ENCODE data around the gene HYAL1. TPM values are rescaled to one million over a fixed set of nuclear protein-coding genes. Genes with fewer than 3 reads are reported as not detected.
A peak's percentile ranks its signal among the peaks of the same experiment; 100 is the strongest.

HYAL1 gene
- total and polyA plus RNA-seq, 2 experiments from 2014 or later, result 3.3 to 5.0 TPM

DNA sequence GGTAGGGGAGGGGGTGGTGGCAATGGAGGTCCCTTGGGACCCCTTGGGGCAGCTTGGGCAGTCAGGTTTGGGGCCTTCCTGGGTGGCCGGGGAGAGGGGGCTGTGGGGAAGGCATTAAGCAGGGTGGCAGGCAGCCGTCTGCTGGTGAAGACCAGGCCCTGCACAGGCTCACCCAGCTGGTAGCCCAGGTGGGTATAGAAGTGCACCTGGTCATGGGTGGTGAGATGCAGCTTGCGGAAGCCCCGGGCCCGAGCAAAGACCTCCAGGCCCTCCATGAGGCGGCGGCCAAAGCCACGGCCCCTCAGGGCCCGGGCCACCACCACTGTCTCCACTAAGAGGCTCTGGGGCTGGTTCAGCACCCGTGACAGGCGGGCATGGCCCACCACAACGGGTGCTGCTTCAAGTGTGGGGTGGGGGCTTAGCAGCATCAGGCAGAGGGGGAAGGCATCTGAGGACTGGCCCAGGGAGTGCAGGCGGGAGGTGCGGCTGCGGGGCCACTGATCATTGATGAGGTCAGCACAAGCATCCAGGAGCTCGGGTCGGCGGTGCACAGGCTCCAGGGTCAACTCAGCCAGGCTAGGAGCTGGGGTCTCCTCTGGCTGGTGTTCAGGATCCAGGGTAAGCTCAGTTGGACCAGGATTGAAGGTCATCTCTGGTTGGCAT, 6.5 kb downstream of the HYAL1 start:
- no peaks in the 10 kb centered on the region for H3K27me3 ChIP-seq
- H3K9me3 ChIP-seq (ENCODE audit: low read depth), result no peaks in the 10 kb centered on the region
- H3K27ac ChIP-seq, result no peak overlapping the region
- H3K4me3 ChIP-seq, result no peak overlapping the region
- TF ChIP-seq CTCF (IDR thresholded peaks at IDR 0.05; ENCODE audit: low read depth, low read length), result no peak
- no peaks in the 10 kb centered on the region for H3K36me3 ChIP-seq
- peaks cover 7% of the 10 kb centered on the region for H3K4me1 ChIP-seq (ENCODE audit: low read depth)
- no peak for DNase-seq (ENCODE audit: low read depth in 1 of 2, low spot score in 1 of 2)

GRCh38 chr3:50295553-50296431, 7.6 kb downstream of the HYAL1 start:
- no peak for DNase-seq (ENCODE audit: low read depth in 1 of 2, low spot score in 1 of 2)

DNA sequence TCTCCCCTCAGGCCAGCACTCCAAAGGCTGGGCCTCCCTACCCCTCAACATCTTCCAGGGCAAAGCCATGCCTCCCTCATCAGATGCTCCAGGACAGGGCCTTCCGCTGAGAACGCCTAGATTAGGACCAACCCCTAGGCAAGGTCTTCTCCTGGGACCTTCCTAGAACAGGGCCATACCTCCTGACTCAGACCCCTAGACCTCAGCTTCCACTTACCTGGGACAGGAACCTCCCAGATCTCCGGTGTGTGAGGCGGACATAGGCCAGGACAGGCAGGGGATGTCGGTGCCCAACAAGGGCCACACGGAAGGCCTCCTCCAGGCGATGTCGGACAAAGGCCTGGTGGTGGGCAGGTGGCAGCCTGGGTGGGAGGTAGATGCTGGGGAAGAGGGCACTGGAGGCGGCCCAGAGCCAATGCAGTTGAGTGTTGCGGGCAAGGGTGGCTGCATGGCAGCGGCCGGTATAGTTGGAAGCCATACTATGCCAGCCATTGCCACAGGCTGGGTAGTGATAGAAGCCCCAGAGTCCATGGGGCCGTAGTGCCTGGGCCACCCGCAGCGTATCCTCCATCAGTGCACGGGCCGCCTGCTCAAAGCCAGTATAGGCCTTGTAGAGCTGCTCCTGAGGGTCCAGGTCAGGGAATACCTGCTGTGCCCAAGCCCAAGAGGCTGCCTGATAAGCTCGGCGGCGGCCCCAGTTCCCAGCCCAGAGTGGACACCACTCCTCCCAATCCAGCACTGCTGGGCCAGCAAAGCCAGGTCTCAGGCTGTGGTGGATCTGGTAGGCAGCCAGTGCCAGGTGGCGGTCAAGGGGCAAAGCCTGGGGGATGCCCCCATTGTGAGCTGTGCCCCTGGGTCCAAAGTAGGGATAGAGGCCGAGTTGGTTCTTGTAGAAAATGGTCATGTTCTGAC, 8.6 kb downstream of the HYAL1 start:
- no peak for TF ChIP-seq CTCF (IDR thresholded peaks at IDR 0.05; ENCODE audit: low read depth, low read length)
- no peak for DNase-seq (ENCODE audit: low read depth in 1 of 2, low spot score in 1 of 2)

More at GRCh38 chr3:50295553-50296431, 7.6 kb downstream of the HYAL1 start:
- peaks cover 10% of the 10 kb centered on the region for H3K4me1 ChIP-seq (ENCODE audit: low read depth)
- H3K36me3 ChIP-seq, result no peaks in the 10 kb centered on the region
- H3K27me3 ChIP-seq, result no peaks in the 10 kb centered on the region
- no peak for TF ChIP-seq CTCF (IDR thresholded peaks at IDR 0.05; ENCODE audit: low read depth, low read length)
- no peak overlapping the region for H3K27ac ChIP-seq
- no peak overlapping the region for H3K4me3 ChIP-seq
- H3K9me3 ChIP-seq (ENCODE audit: low read depth), result no peaks in the 10 kb centered on the region

GRCh38 chr3:50294089-50294488, 9.3 kb downstream of the HYAL1 start:
- Histone ChIP-seq H3K4me3 (no peak overlapping the region), H3K4me1 (ENCODE audit: low read depth) (peaks cover 10% of the 10 kb centered on the region), H3K9me3 (ENCODE audit: low read depth) (no peaks in the 10 kb centered on the region), H3K36me3 (no peaks in the 10 kb centered on the region), H3K27ac (no peak overlapping the region), H3K27me3 (no peaks in the 10 kb centered on the region)
- no peak for TF ChIP-seq CTCF (IDR thresholded peaks at IDR 0.05; ENCODE audit: low read depth, low read length)
- no peak for DNase-seq (ENCODE audit: low read depth in 1 of 2, low spot score in 1 of 2)

More for the DNA sequence above, 8.6 kb downstream of the HYAL1 start:
- Histone ChIP-seq H3K27ac (no peak overlapping the region), H3K9me3 (ENCODE audit: low read depth) (no peaks in the 10 kb centered on the region), H3K4me1 (ENCODE audit: low read depth) (peaks cover 10% of the 10 kb centered on the region), H3K4me3 (no peak overlapping the region), H3K36me3 (no peaks in the 10 kb centered on the region), H3K27me3 (no peaks in the 10 kb centered on the region)

DNA sequence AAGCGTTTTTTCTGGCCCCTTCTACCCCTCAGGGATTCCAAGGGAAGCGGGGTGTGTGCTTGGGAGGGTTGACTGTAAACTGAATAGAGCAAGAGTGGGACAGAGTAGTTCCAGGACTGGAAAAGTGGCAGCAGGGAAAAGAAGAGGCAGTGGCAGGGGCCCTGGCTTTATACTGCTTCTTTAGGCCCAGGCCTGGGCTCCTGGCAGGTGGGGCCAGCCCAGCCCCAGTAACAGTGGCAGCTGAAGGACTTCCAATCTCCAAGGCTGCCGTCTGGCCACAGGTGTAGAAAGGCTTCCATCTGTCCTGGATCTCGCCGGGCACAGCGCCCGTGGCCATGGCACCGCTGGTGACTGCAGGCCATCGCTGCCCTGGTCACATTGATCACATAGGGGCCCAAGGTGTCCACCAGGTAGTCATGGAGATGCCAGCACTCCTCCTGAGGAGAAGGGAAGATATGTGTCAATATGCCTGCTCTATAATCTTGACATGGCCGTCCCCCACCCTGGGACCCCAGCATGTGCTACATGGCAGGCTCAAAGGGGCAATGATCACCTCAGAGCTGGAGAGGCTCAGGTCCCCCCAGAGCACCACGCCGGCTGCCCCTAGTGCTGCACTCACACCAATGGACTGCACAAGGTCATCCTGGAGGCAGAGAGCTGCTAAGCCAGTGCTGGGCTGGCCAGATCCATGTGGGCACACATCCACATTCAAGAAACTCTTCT, 10.1 kb downstream of the HYAL1 start:
- no peak for DNase-seq (ENCODE audit: low read depth in 1 of 2, low spot score in 1 of 2)
- H3K4me3 ChIP-seq, result no peak overlapping the region
- no peaks in the 10 kb centered on the region for H3K36me3 ChIP-seq
- no peaks in the 10 kb centered on the region for H3K27me3 ChIP-seq
- TF ChIP-seq CTCF (IDR thresholded peaks at IDR 0.05; ENCODE audit: low read depth, low read length), result no peak
- H3K9me3 ChIP-seq (ENCODE audit: low read depth), result no peaks in the 10 kb centered on the region
- peaks cover 4% of the 10 kb centered on the region for H3K4me1 ChIP-seq (ENCODE audit: low read depth)
- H3K27ac ChIP-seq, result peak overlapping the region; percentile 52

All from cardiac muscle cell (in vitro differentiated cells and primary cell).